GM19025 (cell line): ENCODE results near the gene PCDHB7.
"Not testable (repeated sequence)": the region's sequence is repeated elsewhere in the genome, so short reads cannot be mapped to it uniquely, and the experiment has no call there.

Experiments used
- ATAC-seq: cut with Tn5 transposase; IDR thresholded peaks from one replicate; pipeline ENCODE4 v1.9.1; 2021; ENCODE audit warnings: mild to moderate bottlenecking, low read depth, moderate library complexity; ENCODE audit not compliant: unreplicated experiment

The PCDHB7 gene

DNA sequence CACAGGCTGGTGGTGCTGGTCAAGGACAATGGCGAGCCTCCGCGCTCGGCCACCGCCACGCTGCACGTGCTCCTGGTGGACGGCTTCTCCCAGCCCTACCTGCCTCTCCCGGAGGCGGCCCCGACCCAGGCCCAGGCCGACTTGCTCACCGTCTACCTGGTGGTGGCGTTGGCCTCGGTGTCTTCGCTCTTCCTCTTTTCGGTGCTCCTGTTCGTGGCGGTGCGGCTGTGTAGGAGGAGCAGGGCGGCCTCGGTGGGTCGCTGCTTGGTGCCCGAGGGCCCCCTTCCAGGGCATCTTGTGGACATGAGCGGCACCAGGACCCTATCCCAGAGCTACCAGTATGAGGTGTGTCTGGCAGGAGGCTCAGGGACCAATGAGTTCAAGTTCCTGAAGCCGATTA lies 43.6 kb downstream of the PCDHB7 start:
- not testable (repeated sequence) for ATAC-seq

DNA sequence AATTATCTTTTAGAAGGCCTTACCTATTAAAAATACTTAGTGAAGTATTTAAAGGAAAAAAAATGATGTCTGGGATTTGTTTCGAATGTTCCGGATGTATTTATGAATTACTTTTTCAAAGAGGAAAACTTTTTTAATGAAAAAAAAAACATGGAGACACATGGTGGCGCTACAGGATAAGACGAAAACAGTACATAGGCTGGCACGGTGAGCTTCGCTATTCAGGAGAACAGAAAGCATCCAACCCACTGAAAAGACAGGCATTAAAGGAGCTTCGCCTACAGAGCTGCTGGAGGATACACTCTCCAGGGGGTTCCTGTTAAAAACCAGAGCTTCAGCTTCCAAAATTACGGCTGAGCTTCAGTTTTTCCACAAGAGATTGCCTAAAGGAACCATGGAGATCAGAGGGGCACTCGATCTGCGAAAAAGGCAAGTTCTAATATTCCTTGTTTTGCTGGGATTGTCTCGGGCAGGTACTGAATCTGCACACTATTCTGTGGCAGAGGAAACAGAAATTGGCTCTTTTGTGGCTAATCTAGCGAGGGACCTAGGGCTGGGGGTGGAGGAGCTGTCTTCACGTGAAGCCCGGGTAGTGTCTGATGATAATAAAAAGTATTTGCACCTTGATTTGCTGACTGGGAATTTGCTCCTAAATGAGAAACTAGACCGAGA lies 50.8 kb downstream of the PCDHB7 start, which contains the start of gene PCDHB14:
PCDHB14 (plus strand) TSS at position 232 of the 672 bp plus-strand sequence; CDS start at position 395, 163 bp downstream.
- ATAC-seq: no peak

GRCh38 chr5:141224844-141225243 lies 52.4 kb downstream of the PCDHB7 start:
- ATAC-seq: not testable (repeated sequence)

DNA sequence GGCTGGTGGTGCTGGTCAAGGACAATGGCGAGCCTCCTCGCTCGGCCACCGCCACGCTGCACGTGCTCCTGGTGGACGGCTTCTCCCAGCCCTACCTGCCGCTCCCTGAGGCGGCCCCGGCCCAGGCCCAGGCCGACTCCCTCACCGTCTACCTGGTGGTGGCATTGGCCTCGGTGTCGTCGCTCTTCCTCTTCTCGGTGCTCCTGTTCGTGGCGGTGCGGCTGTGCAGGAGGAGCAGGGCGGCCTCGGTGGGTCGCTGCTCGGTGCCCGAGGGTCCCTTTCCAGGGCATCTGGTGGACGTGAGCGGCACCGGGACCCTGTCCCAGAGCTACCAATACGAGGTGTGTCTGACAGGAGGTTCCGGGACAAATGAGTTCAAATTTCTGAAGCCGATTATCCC lies 53.0 kb downstream of the PCDHB7 start:
- not testable (repeated sequence) for ATAC-seq
